Duodenal mucosa (tissue), 2 donors: ENCODE results near the gene PCK1.

Source experiments
- H3K27ac ChIP-seq: one replicate; pipeline ENCODE4 v1.7.0; 2013; ENCODE audit warnings: low read depth, low read length
- H3K27me3 ChIP-seq, 2 donors: one replicate each; pipeline ENCODE4 v1.7.0; 2013; ENCODE audit warnings: low read length in 2 of 2, control low read depth in 1 of 2; ENCODE audit not compliant: insufficient read depth in 2 of 2, control insufficient read depth in 1 of 2
- H3K36me3 ChIP-seq, 2 donors: one replicate each; pipeline ENCODE4 v1.7.0; 2013; ENCODE audit warnings: low read length in 2 of 2, control low read depth in 1 of 2; ENCODE audit not compliant: insufficient read depth in 2 of 2, control insufficient read depth in 1 of 2
- H3K4me1 ChIP-seq, 2 donors: one replicate each; pipeline ENCODE4 v1.7.0; 2013; ENCODE audit warnings: low read length in 2 of 2, control low read depth in 1 of 2; ENCODE audit not compliant: insufficient read depth in 2 of 2, control insufficient read depth in 1 of 2
- H3K4me3 ChIP-seq, 2 donors: one replicate each; pipeline ENCODE4 v1.7.0; 2013; ENCODE audit warnings: low read length in 2 of 2, low read depth in 1 of 2
- H3K9ac ChIP-seq, 2 donors: one replicate each; pipeline ENCODE4 v1.7.0; 2013; ENCODE audit warnings: low read length in 2 of 2, low read depth in 1 of 2
- H3K9me3 ChIP-seq, 2 donors: one replicate each; pipeline ENCODE4 v1.7.0; 2013; ENCODE audit warnings: low read length in 2 of 2, control low read depth in 1 of 2; ENCODE audit not compliant: control insufficient read depth in 1 of 2

The PCK1 gene

GRCh38 chr20:57605045-57605444, 44.1 kb downstream of the PCK1 start:
- H3K4me1 ChIP-seq, result peaks cover 17 to 19% of the 10 kb centered on the region in 2 donors
- no peaks in the 10 kb centered on the region for H3K9me3 ChIP-seq
- peak overlapping the region; percentile 43 for H3K27ac ChIP-seq
- no peak overlapping the region for H3K9ac ChIP-seq
- no peaks in the 10 kb centered on the region for H3K27me3 ChIP-seq
- H3K4me3 ChIP-seq, result no peak overlapping the region
- peaks cover 0 to 5% of the 10 kb centered on the region in 2 donors for H3K36me3 ChIP-seq

- peaks cover 11 to 19% of the 10 kb centered on the region in 2 donors for H3K4me1 ChIP-seq
- no peaks in the 10 kb centered on the region for H3K27me3 ChIP-seq
- H3K36me3 ChIP-seq, result peaks cover 0 to 9% of the 10 kb centered on the region in 2 donors
- H3K9ac ChIP-seq, result no peak overlapping the region
- no peak overlapping the region for H3K4me3 ChIP-seq
- H3K9me3 ChIP-seq, result no peaks in the 10 kb centered on the region
- no peak overlapping the region for H3K27ac ChIP-seq
Measured at GRCh38 chr20:57605878-57606277, 45.0 kb downstream of the PCK1 start.

GRCh38 chr20:57608516-57608915, 47.6 kb downstream of the PCK1 start:
- H3K4me3 ChIP-seq, result no peak overlapping the region
- H3K9me3 ChIP-seq, result no peaks in the 10 kb centered on the region
- H3K9ac ChIP-seq, result no peak overlapping the region
- peaks cover 12 to 14% of the 10 kb centered on the region in 2 donors for H3K4me1 ChIP-seq
- no peak overlapping the region for H3K27ac ChIP-seq
- peaks cover 0 to 15% of the 10 kb centered on the region in 2 donors for H3K36me3 ChIP-seq
- no peaks in the 10 kb centered on the region for H3K27me3 ChIP-seq

- Histone ChIP-seq H3K36me3 (peaks cover under 1 to 16% of the 10 kb centered on the region in 2 donors), H3K9me3 (no peaks in the 10 kb centered on the region), H3K27me3 (no peaks in the 10 kb centered on the region), H3K27ac (no peak overlapping the region), H3K9ac (no peak overlapping the region), H3K4me3 (no peak overlapping the region), H3K4me1 (peaks cover 10 to 11% of the 10 kb centered on the region in 2 donors)
Measured at GRCh38 chr20:57609086-57609841, 48.4 kb downstream of the PCK1 start.

- Histone ChIP-seq H3K9me3 (no peaks in the 10 kb centered on the region), H3K27ac (no peak overlapping the region), H3K9ac (no peak overlapping the region), H3K27me3 (no peaks in the 10 kb centered on the region), H3K4me1 (peaks cover 4 to 5% of the 10 kb centered on the region in 2 donors), H3K36me3 (peaks cover 5 to 21% of the 10 kb centered on the region in 2 donors), H3K4me3 (no peak overlapping the region)
Measured at GRCh38 chr20:57609842-57610167, 48.9 kb downstream of the PCK1 start.

- Histone ChIP-seq H3K4me3 (no peak overlapping the region), H3K9me3 (no peaks in the 10 kb centered on the region), H3K27me3 (no peaks in the 10 kb centered on the region), H3K9ac (no peak overlapping the region), H3K27ac (no peak overlapping the region), H3K36me3 (peaks cover 5 to 23% of the 10 kb centered on the region in 2 donors), H3K4me1 (peaks cover 3% of the 10 kb centered on the region in 2 donors)
Measured at GRCh38 chr20:57610261-57610952, 49.5 kb downstream of the PCK1 start.

- no peak overlapping the region for H3K27ac ChIP-seq
- H3K4me3 ChIP-seq, result no peak overlapping the region
- peaks cover 5 to 23% of the 10 kb centered on the region in 2 donors for H3K36me3 ChIP-seq
- H3K9ac ChIP-seq, result no peak overlapping the region
- no peaks in the 10 kb centered on the region for H3K27me3 ChIP-seq
- H3K9me3 ChIP-seq, result no peaks in the 10 kb centered on the region
- H3K4me1 ChIP-seq, result peaks cover under 1 to 3% of the 10 kb centered on the region in 2 donors
Measured at GRCh38 chr20:57611586-57612311, 50.8 kb downstream of the PCK1 start.

GRCh38 chr20:57612436-57612835, 51.5 kb downstream of the PCK1 start:
- no peak overlapping the region for H3K27ac ChIP-seq

GRCh38 chr20:57612916-57613315, 52.0 kb downstream of the PCK1 start:
- Histone ChIP-seq H3K36me3 (peaks cover 5 to 23% of the 10 kb centered on the region in 2 donors), H3K9me3 (no peaks in the 10 kb centered on the region), H3K4me1 (peaks cover 6 to 12% of the 10 kb centered on the region in 2 donors), H3K9ac (no peak overlapping the region), H3K27me3 (no peaks in the 10 kb centered on the region), H3K4me3 (no peak overlapping the region), H3K27ac (no peak overlapping the region)

More at GRCh38 chr20:57612436-57612835, 51.5 kb downstream of the PCK1 start:
- Histone ChIP-seq H3K4me3 (no peak overlapping the region), H3K36me3 (peaks cover 5 to 23% of the 10 kb centered on the region in 2 donors), H3K4me1 (peaks cover 3 to 7% of the 10 kb centered on the region in 2 donors), H3K27me3 (no peaks in the 10 kb centered on the region), H3K9me3 (no peaks in the 10 kb centered on the region), H3K9ac (no peak overlapping the region)

- Histone ChIP-seq H3K4me3 (no peak overlapping the region), H3K36me3 (peaks cover 5 to 23% of the 10 kb centered on the region in 2 donors), H3K27me3 (no peaks in the 10 kb centered on the region), H3K9ac (no peak overlapping the region), H3K9me3 (no peaks in the 10 kb centered on the region), H3K4me1 (peaks cover 12 to 18% of the 10 kb centered on the region in 2 donors), H3K27ac (no peak overlapping the region)
Measured at GRCh38 chr20:57613481-57613921, 52.6 kb downstream of the PCK1 start.
